SH-SY5Y (cell line): ENCODE data around the gene ANKRD28.

Source experiments
- GATA2 ChIP-seq: IDR thresholded peaks from 2 replicates; pipeline ENCODE4 v1.6.1; 2011; ENCODE audit warnings: mild to moderate bottlenecking, low read depth, low read length
- GATA3 ChIP-seq: IDR thresholded peaks from 2 replicates; pipeline ENCODE4 v1.6.1; 2011; ENCODE audit warnings: low read depth, mild to moderate bottlenecking, low read length, moderate library complexity

DNA sequence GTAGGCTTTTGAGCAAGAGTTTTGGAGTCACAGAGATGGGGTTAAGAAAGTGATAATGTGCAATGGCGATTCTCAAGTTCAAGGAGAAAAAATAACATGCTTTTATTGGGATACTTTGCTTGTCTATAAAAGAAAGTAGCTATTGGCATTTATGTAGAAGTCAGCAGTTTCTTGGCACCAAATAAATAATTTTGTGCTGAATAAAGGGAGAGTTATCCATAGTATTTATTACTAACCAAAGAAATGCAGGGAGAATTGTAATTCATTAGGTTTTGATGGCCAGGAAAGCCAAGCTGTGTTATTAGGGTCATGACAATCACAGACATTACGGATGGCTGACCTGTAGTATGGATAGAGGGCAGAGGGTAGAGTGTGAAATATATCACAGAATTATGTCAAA lies 163.1 kb downstream of the ANKRD28 start:
- no peak for TF ChIP-seq GATA3
- no peak for TF ChIP-seq GATA2
